Erythroblast (primary cell): Measurements from ENCODE around the gene IPO5.
"Not testable (repeated sequence)": the region's sequence is repeated elsewhere in the genome, so short reads cannot be mapped to it uniquely, and the experiment has no call there.

ENCODE experiments used
- DNase-seq, 2 experiments: peaks; one replicate each; lab custom pipeline; 2025; lab: John Stamatoyannopoulos, UW
- GATA1 ChIP-seq: IDR thresholded peaks from 2 replicates; pipeline ENCODE4 v1.6.1; 2011; ENCODE audit warnings: low read depth, mild to moderate bottlenecking, control low read depth, low read length, moderate library complexity
- POLR2A ChIP-seq: IDR thresholded peaks from 2 replicates; pipeline ENCODE4 v1.6.1; 2011; ENCODE audit warnings: mild to moderate bottlenecking, low read length

The IPO5 gene

GRCh38 chr13:98013241-98013640 is 59.8 kb downstream of the IPO5 start:
- no peak for DNase-seq
- TF ChIP-seq GATA1 (no peak), POLR2A (no peak)

- DNase-seq = no peak
Observed at GRCh38 chr13:98014766-98015165, 61.3 kb downstream of the IPO5 start.

GRCh38 chr13:98018293-98018692 is 64.8 kb downstream of the IPO5 start:
- DNase-seq = no peak
- TF ChIP-seq GATA1 (no peak), POLR2A (no peak)

More at GRCh38 chr13:98014766-98015165, 61.3 kb downstream of the IPO5 start:
- no peak for TF ChIP-seq POLR2A
- no peak for TF ChIP-seq GATA1

GRCh38 chr13:98019186-98019585 is 65.7 kb downstream of the IPO5 start:
- no peak for DNase-seq
- no peak for TF ChIP-seq GATA1
- no peak for TF ChIP-seq POLR2A

- TF ChIP-seq POLR2A = no peak
- TF ChIP-seq GATA1 = no peak
- no peak for DNase-seq
Observed at GRCh38 chr13:98020271-98020670, 66.8 kb downstream of the IPO5 start.

- no peak for TF ChIP-seq POLR2A
- TF ChIP-seq GATA1 = no peak
- no peak for DNase-seq
Observed at GRCh38 chr13:98022210-98022609, 68.7 kb downstream of the IPO5 start.

- no peak for DNase-seq
- TF ChIP-seq GATA1 (no peak), POLR2A (no peak)
Observed at GRCh38 chr13:98025480-98026025, 72.1 kb downstream of the IPO5 start.

GRCh38 chr13:98026457-98026857 is 73.0 kb downstream of the IPO5 start:
- DNase-seq = no peak
- TF ChIP-seq POLR2A = no peak

- TF ChIP-seq GATA1 (no peak), POLR2A (no peak)
- no peak for DNase-seq
Observed at GRCh38 chr13:98032168-98032567, 78.7 kb downstream of the IPO5 start.

GRCh38 chr13:98033277-98034247 is 80.1 kb downstream of the IPO5 start:
- TF ChIP-seq GATA1 (no peak), POLR2A (no peak)
- DNase-seq = peak; percentile 17 to 24

GRCh38 chr13:98035373-98035772 is 81.9 kb downstream of the IPO5 start:
- no peak for DNase-seq

GRCh38 chr13:98036564-98037302 is 83.3 kb downstream of the IPO5 start:
- DNase-seq = not testable (repeated sequence)

More at GRCh38 chr13:98035373-98035772, 81.9 kb downstream of the IPO5 start:
- TF ChIP-seq GATA1 (no peak), POLR2A (no peak)

GRCh38 chr13:98039261-98039660 is 85.8 kb downstream of the IPO5 start:
- no peak for DNase-seq
- TF ChIP-seq POLR2A (no peak), GATA1 (no peak)

GRCh38 chr13:98039964-98040363 is 86.5 kb downstream of the IPO5 start:
- DNase-seq = no peak
- TF ChIP-seq POLR2A (no peak), GATA1 (no peak)
